Cardiac fibroblast (primary cell): Measurements from ENCODE around the gene FBXO7.

Experiments used
- DNase-seq, 2 donors: peaks; one replicate each; pipeline versions ENCODE4 v3.0.0 to v3.0.0-alpha.2; 2010; ENCODE audit warnings: low read depth in 2 of 2
- H3K4me3 ChIP-seq, 2 donors: replicated peaks in 1 of 2; 1 replicate in 1 of 2; 2 replicates in 1 of 2; pipeline ENCODE4 v1.5.1; 2011; ENCODE audit warnings: low read depth in 2 of 2, low read length in 2 of 2, mild to moderate bottlenecking in 2 of 2, moderate library complexity in 1 of 2
- CTCF ChIP-seq: IDR thresholded peaks from one replicate; pipeline ENCODE4 v1.5.1; 2011; ENCODE audit warnings: low read depth, mild to moderate bottlenecking, low read length, inconsistent platforms

FBXO7 gene

GRCh38 chr22:32534252-32535235 is 59.9 kb downstream of the FBXO7 start:
- TF ChIP-seq CTCF: no peak
- DNase-seq: no peak
- H3K4me3 ChIP-seq: no peak overlapping the region

- no peak for DNase-seq
- H3K4me3 ChIP-seq: no peak overlapping the region
- TF ChIP-seq CTCF: no peak
Measured at GRCh38 chr22:32535531-32536190, 61.0 kb downstream of the FBXO7 start.

GRCh38 chr22:32536352-32536751 is 61.7 kb downstream of the FBXO7 start:
- H3K4me3 ChIP-seq: no peak overlapping the region
- DNase-seq: no peak
- no peak for TF ChIP-seq CTCF

- DNase-seq: no peak
- TF ChIP-seq CTCF: no peak
- H3K4me3 ChIP-seq: no peak overlapping the region
Measured at GRCh38 chr22:32538521-32538920, 63.9 kb downstream of the FBXO7 start.

- H3K4me3 ChIP-seq: no peak overlapping the region
- DNase-seq: no peak
- no peak for TF ChIP-seq CTCF
Measured at GRCh38 chr22:32539631-32540421, 65.2 kb downstream of the FBXO7 start.

GRCh38 chr22:32541481-32541880 is 66.9 kb downstream of the FBXO7 start:
- DNase-seq: no peak
- TF ChIP-seq CTCF: no peak
- no peak overlapping the region for H3K4me3 ChIP-seq
